ENCODE data around the gene NPPA.

DNA sequence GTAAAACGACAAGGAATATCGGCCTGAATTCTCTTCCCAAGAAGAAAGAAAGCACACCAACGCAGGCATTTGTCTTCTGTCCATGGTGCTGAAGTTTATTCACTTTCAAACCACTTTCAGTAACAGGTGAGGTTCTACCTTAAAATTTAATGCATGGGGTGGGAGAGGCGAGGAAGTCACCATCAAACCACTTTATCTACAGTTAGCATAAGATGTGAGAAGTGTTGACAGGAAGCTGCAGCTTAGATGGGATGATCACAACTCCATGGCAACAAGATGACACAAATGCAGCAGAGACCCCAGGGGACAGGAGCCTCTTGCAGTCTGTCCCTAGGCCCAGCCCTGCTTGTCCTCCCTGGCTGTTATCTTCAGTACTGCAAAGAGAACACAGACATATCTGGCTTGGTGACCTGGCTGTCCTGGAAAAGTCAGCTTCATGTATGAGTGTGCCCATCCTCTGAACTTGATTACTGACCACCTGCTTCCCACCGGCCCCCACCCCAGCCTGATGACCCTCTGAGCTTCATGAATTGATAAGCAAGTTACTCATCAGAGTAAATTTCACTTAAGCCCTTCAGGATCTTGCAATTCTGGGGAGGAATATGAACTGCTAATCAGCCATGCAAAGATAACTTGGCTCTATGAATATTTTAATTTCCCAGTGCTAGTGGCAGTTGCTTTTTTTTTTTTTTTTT, 1.8 kb downstream of the NPPA start:
- TF ChIP-seq, protein P1, sequence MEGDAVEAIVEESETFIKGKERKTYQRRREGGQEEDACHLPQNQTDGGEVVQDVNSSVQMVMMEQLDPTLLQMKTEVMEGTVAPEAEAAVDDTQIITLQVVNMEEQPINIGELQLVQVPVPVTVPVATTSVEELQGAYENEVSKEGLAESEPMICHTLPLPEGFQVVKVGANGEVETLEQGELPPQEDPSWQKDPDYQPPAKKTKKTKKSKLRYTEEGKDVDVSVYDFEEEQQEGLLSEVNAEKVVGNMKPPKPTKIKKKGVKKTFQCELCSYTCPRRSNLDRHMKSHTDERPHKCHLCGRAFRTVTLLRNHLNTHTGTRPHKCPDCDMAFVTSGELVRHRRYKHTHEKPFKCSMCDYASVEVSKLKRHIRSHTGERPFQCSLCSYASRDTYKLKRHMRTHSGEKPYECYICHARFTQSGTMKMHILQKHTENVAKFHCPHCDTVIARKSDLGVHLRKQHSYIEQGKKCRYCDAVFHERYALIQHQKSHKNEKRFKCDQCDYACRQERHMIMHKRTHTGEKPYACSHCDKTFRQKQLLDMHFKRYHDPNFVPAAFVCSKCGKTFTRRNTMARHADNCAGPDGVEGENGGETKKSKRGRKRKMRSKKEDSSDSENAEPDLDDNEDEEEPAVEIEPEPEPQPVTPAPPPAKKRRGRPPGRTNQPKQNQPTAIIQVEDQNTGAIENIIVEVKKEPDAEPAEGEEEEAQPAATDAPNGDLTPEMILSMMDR (IDR thresholded peaks at IDR 0.05): no peak
- no peak for TF ChIP-seq POLR2A (IDR thresholded peaks at IDR 0.05)

All from uterus (tissue), 2 donors.